Activated naive CD8-positive, alpha-beta T cell treated with anti-CD3 and anti-CD28 coated beads, Interleukin-2, amount 10 ng/mL, durations not matched to agents 7 days and 5 days (primary cell): ENCODE results near the gene NOTCH1. TPM values are rescaled to one million over a fixed set of nuclear protein-coding genes. Genes with fewer than 3 reads are reported as not detected.
"Not testable (repeated sequence)": the region's sequence is repeated elsewhere in the genome, so short reads cannot be mapped to it uniquely, and the experiment has no call there.

Source experiments
- ATAC-seq: fragments of 150-1000 bp; cut with Tn5 transposase; one replicate; pipeline ENCODE4 v1.10.0; 2021; ENCODE audit warnings: low read depth, moderate library complexity
- POLR2A ChIA-PET: fragments of 350-600 bp; sonication (Branson Sonifier 250); formaldehyde crosslinking; loops from one replicate; lab custom pipeline; 2021; ENCODE audit warnings: antibody characterized with exemption; lab: Charles Lee
- DNase-seq: peaks from one replicate; pipeline ENCODE4 v3.0.0; 2021
- H3K27ac Mint-ChIP-seq: one replicate; pipeline ENCODE4 v1.8.0; 2022; ENCODE audit warnings: mild to moderate bottlenecking, mixed read lengths
- H3K27me3 Mint-ChIP-seq: one replicate; pipeline ENCODE4 v1.8.0; 2022; ENCODE audit warnings: mild to moderate bottlenecking, moderate library complexity, mixed read lengths
- H3K36me3 Mint-ChIP-seq: one replicate; pipeline ENCODE4 v1.8.0; 2021; ENCODE audit warnings: mild to moderate bottlenecking, mixed read lengths
- H3K4me1 Mint-ChIP-seq: one replicate; pipeline ENCODE4 v1.8.0; 2021; ENCODE audit warnings: mixed read lengths
- H3K4me3 Mint-ChIP-seq: one replicate; pipeline ENCODE4 v1.8.0; 2022; ENCODE audit warnings: mild to moderate bottlenecking, moderate library complexity, mixed read lengths
- H3K9me3 Mint-ChIP-seq: one replicate; pipeline ENCODE4 v1.8.0; 2021; ENCODE audit warnings: mixed read lengths
- total RNA-seq, 2 experiments: library from RNA; stranded (reverse); gene quantifications; one replicate each; pipeline ENCODE4 v1.2.3, GENCODE V29; 2021

The NOTCH1 gene
- total RNA-seq, 2 experiments from 2014 or later, result 67.0 to 70.2 TPM

DNA sequence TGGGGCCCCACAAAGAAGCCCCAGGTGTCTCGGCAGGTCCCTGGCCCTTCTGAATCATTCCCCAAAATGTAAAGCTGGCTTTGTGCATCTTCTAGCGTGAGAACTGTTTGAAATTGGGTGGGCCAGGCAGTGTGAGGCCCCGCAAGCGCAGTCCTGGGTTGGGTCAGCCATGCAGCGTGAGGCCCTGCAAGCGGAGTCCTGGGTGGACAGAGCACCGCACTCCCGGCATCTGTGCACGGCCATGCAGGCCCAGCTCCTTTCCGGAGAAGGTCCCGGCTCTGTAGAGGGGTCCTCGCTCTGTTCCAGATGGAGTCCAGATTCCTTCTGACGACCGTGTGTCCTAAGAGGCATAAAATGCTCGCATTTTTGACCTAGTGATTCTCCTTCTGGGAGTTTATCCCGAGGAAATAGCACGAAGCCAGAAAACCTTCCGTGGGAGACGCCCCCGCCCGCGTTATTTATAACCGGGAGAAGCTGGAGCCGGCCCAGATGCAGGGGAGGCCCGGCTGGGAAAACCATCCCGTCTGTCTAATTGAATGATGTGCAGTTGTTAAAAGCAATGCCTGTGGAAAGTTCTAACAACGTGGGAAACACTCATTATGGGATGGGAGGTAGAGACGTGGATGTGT is 19.4 kb upstream of the NOTCH1 start:
- Mint-ChIP-seq H3K9me3 (peaks cover 8% of the 10 kb centered on the region), H3K4me1 (no peaks in the 10 kb centered on the region), H3K27me3 (no peaks in the 10 kb centered on the region), H3K4me3 (no peak overlapping the region), H3K36me3 (peaks cover 1% of the 10 kb centered on the region), H3K27ac (no peak overlapping the region)
- DNase-seq (no peak), ATAC-seq (no peak)
- POLR2A ChIA-PET, result no interaction called here

DNA sequence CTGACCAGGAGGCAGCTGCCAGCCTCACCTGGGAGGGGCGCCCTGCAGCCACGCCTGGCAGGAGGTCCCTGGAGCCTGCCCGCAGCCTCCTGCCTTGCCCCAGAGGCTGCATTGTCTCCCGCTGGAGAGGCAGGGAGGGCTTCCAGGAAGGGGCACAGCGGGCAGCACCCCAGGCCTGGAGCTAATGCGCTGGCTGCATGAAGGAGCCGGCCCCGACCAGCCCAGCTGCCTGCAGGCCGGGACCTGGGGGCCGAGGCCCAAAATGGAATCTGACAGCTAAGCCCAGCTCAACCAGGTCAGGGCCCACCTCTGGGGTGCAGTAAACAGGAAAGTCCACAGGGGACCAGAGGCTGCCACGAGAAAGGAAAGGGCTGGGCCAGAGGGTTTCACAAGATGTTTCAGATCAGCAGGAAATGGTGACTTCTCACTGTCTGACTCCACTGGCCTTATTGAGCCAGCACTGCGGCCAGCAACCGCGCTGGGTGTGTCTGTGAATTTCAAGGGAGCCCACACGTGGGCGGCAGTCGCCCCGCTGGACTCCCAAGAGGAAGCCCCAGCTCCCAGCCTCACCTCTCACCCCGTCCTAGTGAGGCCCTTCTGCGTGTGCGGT is 18.6 kb upstream of the NOTCH1 start:
- no peak overlapping the region for H3K4me3 Mint-ChIP-seq
- ATAC-seq, result no peak
- no peak overlapping the region for H3K27ac Mint-ChIP-seq
- no peaks in the 10 kb centered on the region for H3K27me3 Mint-ChIP-seq
- peaks cover 8% of the 10 kb centered on the region for H3K9me3 Mint-ChIP-seq
- peaks cover 1% of the 10 kb centered on the region for H3K36me3 Mint-ChIP-seq
- DNase-seq, result no peak
- POLR2A ChIA-PET, result no interaction called here
- no peaks in the 10 kb centered on the region for H3K4me1 Mint-ChIP-seq

DNA sequence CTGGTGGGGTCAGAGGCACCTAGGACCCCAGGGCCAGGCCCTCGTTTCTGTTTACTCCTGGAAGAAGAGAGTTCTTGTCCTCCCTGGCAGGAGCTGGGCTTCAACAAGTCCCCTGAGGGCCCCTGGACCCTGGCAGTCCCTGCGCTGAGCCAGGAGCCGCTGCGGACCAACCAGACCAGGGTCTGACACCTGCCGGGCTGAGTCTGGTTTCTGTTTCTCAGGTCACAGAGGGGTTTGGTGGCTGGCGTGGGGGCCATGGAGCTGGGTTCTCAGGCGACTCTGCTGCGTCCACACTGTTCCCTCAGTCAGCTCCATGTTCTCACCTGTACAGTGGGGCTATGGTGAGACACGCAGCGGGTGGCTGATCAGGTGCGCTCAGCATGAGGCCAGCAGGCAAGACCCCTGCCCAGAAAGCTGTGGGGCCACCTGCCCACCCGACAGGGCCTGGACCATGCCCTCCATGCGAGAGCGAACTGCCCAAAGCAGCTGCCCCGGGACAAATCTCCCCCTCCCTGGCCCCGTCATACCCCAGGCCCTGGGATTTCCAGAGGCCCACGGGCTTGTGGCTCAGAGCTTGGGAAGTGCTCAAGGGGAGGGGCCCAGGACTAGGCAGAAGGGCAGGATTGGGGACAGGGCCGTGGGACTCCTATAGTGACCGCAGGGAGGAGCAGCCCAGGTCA is 17.9 kb upstream of the NOTCH1 start:
- POLR2A ChIA-PET, result no interaction called here
- peaks cover 1% of the 10 kb centered on the region for H3K36me3 Mint-ChIP-seq
- H3K4me3 Mint-ChIP-seq, result no peak overlapping the region
- no peak for ATAC-seq
- H3K9me3 Mint-ChIP-seq, result peaks cover 7% of the 10 kb centered on the region
- no peaks in the 10 kb centered on the region for H3K27me3 Mint-ChIP-seq
- no peak for DNase-seq
- peaks cover under 1% of the 10 kb centered on the region for H3K4me1 Mint-ChIP-seq
- H3K27ac Mint-ChIP-seq, result no peak overlapping the region

DNA sequence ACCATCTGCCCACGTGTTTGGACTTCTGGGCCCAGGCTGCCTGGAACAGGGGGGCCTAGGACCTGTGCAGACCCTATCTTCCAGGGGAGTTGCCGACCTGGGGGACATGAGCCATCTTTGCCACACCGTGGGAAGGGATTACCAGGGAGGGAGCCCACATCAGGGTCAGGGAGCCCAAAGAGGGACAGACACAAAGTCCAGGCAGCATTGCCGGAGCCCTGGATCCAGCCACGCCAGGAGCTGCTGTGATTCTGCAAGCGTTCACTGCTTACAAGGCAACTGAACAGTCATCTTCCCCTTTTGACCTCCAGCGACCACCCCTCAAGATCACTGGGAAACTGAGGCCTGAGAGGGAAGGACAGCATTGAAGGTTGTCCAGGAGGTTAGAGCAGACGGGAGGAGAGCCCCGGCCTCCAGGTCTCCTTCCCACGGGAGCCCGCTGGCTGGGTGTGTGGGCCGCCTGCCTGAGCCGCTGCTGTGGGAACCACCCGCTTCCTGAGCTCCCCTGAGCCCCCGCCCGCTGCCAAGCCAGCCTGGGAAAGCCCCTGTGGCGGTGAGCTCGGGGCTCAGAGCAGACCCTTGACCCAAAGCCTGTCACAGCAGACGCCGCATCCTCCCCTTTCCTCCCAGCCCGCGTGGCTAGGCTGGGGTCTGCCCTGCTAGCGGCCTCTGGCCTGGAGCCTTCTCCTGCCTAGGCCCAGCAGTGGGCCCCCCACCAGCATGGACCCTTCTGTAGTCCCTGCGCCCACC is 17.1 kb upstream of the NOTCH1 start:
- POLR2A ChIA-PET, result interaction anchor here (0.8 kb wide), 1 partner anchor 14 kb away, joined by 3 read pairs; no protein-coding TSS in a partner anchor
- no peak for DNase-seq
- Mint-ChIP-seq H3K4me3 (no peak overlapping the region), H3K4me1 (peaks cover 5% of the 10 kb centered on the region), H3K27ac (no peak overlapping the region), H3K36me3 (peaks cover 1% of the 10 kb centered on the region), H3K27me3 (no peaks in the 10 kb centered on the region), H3K9me3 (peaks cover 9% of the 10 kb centered on the region)
- ATAC-seq, result no peak

DNA sequence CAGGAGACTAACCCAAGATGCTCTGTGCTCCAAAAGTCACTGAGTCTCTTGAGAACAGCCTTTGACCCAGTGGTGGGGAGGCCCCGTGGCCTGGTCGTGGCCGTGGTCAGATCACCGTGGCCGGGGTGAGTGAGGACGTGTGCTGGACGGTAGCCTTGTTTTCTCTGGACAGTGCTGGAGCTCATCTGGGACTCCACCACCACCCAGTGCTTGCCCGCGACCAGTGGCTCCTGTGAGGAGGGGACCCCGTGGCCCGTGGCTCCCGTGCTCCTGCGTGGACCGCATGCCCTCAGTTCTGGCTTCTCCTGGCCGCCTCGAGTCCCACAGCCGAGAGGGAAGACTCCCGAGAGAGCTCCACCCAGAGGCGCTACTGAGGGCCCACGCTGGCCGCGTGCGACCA is 15.9 kb upstream of the NOTCH1 start:
- Mint-ChIP-seq H3K27me3 (no peaks in the 10 kb centered on the region), H3K4me3 (no peak overlapping the region), H3K4me1 (peaks cover 5% of the 10 kb centered on the region), H3K36me3 (peaks cover 1% of the 10 kb centered on the region), H3K9me3 (peaks cover 9% of the 10 kb centered on the region), H3K27ac (no peak overlapping the region)
- POLR2A ChIA-PET, result no interaction called here
- ATAC-seq (no peak), DNase-seq (no peak)

DNA sequence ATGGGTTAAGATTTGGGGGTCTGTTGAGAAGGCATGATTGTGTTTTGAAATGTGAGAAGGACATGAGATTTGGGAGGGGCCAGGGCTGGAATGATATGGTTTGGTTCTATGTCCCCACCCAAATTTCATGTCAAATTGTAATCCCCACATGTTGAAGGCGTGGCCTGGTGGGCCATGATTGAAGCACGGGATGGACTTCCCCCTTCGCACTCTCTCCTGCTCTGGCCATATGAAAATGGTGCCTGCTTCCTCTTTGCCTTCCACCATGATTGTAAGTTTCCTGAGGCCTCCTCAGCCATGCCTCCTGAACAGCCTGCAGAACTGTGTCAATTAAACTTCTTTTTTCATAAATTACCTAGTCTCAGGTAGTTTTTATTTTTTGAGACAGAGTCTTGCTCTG is 14.7 kb upstream of the NOTCH1 start:
- no peak overlapping the region for H3K4me3 Mint-ChIP-seq
- no peak for ATAC-seq
- peaks cover 9% of the 10 kb centered on the region for H3K9me3 Mint-ChIP-seq
- no peak overlapping the region for H3K27ac Mint-ChIP-seq
- peaks cover 5% of the 10 kb centered on the region for H3K4me1 Mint-ChIP-seq
- H3K36me3 Mint-ChIP-seq, result peaks cover 1% of the 10 kb centered on the region
- POLR2A ChIA-PET, result no interaction called here
- DNase-seq, result no peak
- no peaks in the 10 kb centered on the region for H3K27me3 Mint-ChIP-seq

DNA sequence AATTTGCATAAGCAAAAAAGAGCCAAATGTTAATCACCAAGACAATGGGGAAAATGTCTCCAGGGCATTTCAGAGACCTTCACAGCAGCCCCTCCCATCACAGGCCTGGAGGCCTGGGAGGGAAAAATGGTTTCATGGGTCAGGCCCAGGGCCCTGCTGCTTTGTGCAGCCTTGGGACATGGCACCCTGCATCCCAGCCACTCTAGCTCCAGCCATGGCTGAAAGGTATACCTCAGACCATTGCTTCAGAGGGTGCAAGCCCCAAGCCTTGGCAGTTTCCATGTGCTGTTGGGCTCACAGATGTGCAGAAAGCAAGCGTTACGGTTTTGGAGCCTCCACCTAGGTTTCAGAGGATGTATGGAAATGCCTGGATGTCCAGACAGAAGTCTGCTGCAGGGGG is 13.5 kb upstream of the NOTCH1 start:
- H3K27me3 Mint-ChIP-seq, H3K27ac Mint-ChIP-seq, H3K4me1 Mint-ChIP-seq, DNase-seq, H3K9me3 Mint-ChIP-seq, ATAC-seq, POLR2A ChIA-PET, H3K4me3 Mint-ChIP-seq, H3K36me3 Mint-ChIP-seq: not testable (repeated sequence)

DNA sequence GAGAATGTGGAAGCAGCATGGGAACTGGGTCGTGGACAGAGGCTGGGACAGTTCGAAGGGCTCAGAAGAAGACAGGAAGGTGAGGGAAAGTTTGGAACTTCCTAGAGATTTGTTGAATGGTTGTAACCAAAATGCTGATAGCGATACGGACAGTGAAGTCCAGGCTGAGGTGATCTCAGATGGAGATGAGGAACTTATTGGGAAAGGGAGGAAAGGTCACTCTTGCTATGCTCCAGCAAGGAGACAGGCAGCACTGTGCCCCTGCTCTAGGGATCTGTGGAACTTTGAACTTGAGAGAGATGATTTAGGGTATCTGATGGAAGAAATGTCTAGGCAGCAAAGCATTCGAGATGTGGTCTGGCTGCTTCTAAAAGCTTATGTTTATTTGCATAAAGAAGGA is 13.0 kb upstream of the NOTCH1 start:
- ATAC-seq, H3K36me3 Mint-ChIP-seq, DNase-seq, H3K9me3 Mint-ChIP-seq, H3K4me3 Mint-ChIP-seq, H3K4me1 Mint-ChIP-seq, H3K27me3 Mint-ChIP-seq, POLR2A ChIA-PET, H3K27ac Mint-ChIP-seq: not testable (repeated sequence)

DNA sequence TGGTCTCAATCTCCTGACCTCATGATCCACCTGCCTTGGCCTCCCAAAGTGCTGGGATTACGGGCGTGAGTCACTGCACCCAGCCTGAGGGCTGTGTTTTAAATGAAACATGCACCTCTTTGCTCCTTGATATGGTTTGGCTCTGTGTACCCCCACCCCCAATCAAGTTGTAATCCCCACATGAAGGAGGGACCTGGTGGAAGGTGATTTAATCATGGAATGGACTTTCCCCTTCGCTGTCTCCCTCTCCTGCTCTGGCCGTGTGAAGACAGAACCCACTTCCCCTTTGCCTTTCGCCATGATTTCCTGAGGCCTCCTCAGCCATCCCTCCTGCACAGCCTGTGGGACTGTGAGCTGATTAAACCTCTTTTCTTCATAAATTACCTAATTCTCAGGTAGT is 12.5 kb upstream of the NOTCH1 start:
- no peak overlapping the region for H3K4me3 Mint-ChIP-seq
- H3K9me3 Mint-ChIP-seq, result peaks cover 9% of the 10 kb centered on the region
- H3K36me3 Mint-ChIP-seq, result peaks cover 1% of the 10 kb centered on the region
- no peak overlapping the region for H3K27ac Mint-ChIP-seq
- peaks cover 1% of the 10 kb centered on the region for H3K27me3 Mint-ChIP-seq
- no peak for ATAC-seq
- H3K4me1 Mint-ChIP-seq, result peaks cover 5% of the 10 kb centered on the region
- POLR2A ChIA-PET, result no interaction called here
- DNase-seq, result no peak

DNA sequence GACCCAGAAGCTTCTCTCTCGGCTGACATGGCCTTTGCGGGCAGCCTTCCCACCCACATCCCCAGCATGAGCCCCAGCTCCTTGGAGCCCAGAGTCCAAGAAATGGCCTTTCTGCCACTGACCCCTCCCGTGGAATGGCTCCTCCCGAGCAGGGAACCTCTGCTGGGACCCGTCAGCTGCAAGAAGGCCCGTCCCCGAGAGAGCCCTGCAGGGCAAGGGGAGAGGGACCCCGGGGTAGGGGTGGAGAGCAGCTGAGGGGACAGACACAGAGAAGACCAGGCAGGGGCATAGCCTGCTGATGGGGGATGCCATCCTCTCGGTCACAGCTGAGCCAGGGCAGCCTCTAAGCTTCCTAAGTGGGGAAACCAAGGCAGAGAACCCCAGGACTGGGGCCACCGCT is 11.2 kb upstream of the NOTCH1 start:
- DNase-seq, result no peak
- Mint-ChIP-seq H3K27me3 (peaks cover 11% of the 10 kb centered on the region), H3K4me3 (no peak overlapping the region), H3K4me1 (peaks cover 8% of the 10 kb centered on the region), H3K27ac (no peak overlapping the region), H3K9me3 (peaks cover 9% of the 10 kb centered on the region), H3K36me3 (peaks cover 1% of the 10 kb centered on the region)
- POLR2A ChIA-PET, result no interaction called here
- ATAC-seq, result no peak

DNA sequence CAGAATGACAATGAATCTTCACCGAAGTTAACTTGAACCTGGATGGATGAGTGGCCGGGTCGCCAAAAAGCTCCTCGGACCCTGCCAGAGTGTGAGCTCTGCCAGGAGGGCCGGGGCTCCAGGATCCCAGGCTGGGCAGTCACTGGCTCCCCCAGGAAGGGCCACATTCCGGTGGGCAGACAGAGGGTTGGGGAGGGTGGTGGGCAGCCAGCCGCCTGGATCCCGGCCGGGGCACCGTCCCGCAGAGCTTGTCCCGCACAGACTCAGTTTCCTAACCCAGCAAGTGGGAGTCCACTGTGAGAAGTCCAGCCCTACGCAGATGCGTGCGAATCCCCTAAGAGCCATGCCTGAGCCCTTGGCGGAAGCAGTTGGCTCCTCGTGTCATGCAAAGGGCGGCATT is 10.3 kb upstream of the NOTCH1 start:
- peaks cover 1% of the 10 kb centered on the region for H3K36me3 Mint-ChIP-seq
- H3K9me3 Mint-ChIP-seq, result peaks cover 9% of the 10 kb centered on the region
- no peak overlapping the region for H3K4me3 Mint-ChIP-seq
- POLR2A ChIA-PET, result no interaction called here
- peaks cover 15% of the 10 kb centered on the region for H3K27me3 Mint-ChIP-seq
- no peak for DNase-seq
- H3K27ac Mint-ChIP-seq, result no peak overlapping the region
- peaks cover 10% of the 10 kb centered on the region for H3K4me1 Mint-ChIP-seq
- no peak for ATAC-seq

DNA sequence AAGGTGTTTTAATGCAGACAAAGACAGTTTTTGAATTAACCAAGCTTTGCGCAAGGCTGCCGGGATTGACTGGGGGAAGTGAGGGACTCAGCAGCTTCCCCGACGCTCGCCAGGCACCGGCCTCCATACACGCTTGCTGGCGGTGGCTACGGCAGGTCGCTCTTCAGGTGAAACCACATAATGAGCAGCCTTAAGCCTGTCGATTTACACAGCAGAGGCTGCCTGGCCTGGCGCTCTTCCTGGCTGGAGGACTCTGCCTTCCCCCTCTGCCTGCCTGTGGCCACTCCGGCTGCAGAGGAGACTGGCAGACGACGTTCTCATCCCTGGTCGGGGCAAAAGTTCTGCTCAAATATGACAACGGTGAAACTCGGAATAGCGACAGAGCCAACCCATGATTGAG is 9.0 kb upstream of the NOTCH1 start:
- Mint-ChIP-seq H3K4me1 (peaks cover 12% of the 10 kb centered on the region), H3K36me3 (no peaks in the 10 kb centered on the region), H3K27me3 (peaks cover 15% of the 10 kb centered on the region), H3K27ac (no peak overlapping the region), H3K9me3 (peaks cover 5% of the 10 kb centered on the region), H3K4me3 (no peak overlapping the region)
- ATAC-seq (no peak), DNase-seq (no peak)
- POLR2A ChIA-PET, result interaction anchor here (1.1 kb wide), 1 partner anchor 9 kb away, joined by 3 read pairs; no protein-coding TSS in a partner anchor

DNA sequence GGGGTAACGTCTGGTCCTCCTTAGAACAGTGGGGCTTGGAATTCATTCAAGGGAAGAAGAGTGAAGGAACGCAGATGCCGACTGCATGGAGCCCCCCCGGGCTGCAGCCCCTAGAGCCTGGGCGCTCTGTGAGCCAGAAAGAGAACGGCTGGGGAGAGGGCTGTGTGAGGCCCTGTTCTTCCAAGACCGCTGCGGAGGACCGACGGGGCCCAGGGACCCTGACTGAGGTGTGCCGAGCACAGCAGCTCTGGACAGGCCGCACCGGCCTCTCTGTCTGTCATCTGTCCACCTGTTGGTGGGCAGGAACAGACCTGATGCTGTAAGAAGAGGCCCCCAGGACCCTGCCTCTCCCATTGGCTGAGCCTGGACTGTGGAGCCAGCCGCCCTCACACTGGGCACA is 7.7 kb upstream of the NOTCH1 start:
- H3K36me3 Mint-ChIP-seq, result no peaks in the 10 kb centered on the region
- ATAC-seq, result no peak
- no peak overlapping the region for H3K27ac Mint-ChIP-seq
- H3K27me3 Mint-ChIP-seq, result peaks cover 15% of the 10 kb centered on the region
- no peak for DNase-seq
- H3K4me1 Mint-ChIP-seq, result peaks cover 9% of the 10 kb centered on the region
- no peak overlapping the region for H3K4me3 Mint-ChIP-seq
- POLR2A ChIA-PET, result no interaction called here
- H3K9me3 Mint-ChIP-seq, result no peaks in the 10 kb centered on the region
